ENCODE measurements around the gene PROX1.

DNA sequence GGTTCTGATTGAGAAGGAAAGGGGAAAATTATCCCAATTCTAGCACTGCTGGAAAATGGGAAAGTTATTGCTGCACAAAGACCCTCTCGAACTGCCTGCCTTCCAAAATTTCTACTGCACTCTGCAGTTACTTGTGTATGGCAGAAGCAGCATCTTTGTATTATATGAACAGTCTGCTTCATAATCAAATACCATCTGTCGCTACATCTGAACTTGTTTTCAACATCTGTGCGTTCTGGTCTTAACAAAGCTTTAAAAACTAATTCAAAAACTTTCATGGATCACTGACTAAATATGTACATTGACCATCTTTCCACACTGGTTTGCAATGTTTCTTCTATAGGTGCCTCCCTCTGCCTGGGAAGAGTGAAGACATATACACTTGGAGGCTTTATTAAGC is 79.2 kb downstream of the PROX1 start:
- TF ChIP-seq, protein P1, sequence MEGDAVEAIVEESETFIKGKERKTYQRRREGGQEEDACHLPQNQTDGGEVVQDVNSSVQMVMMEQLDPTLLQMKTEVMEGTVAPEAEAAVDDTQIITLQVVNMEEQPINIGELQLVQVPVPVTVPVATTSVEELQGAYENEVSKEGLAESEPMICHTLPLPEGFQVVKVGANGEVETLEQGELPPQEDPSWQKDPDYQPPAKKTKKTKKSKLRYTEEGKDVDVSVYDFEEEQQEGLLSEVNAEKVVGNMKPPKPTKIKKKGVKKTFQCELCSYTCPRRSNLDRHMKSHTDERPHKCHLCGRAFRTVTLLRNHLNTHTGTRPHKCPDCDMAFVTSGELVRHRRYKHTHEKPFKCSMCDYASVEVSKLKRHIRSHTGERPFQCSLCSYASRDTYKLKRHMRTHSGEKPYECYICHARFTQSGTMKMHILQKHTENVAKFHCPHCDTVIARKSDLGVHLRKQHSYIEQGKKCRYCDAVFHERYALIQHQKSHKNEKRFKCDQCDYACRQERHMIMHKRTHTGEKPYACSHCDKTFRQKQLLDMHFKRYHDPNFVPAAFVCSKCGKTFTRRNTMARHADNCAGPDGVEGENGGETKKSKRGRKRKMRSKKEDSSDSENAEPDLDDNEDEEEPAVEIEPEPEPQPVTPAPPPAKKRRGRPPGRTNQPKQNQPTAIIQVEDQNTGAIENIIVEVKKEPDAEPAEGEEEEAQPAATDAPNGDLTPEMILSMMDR (IDR thresholded peaks at IDR 0.05; ENCODE audit: insufficient read depth, low read depth, low read length) = no peak
- no peak for TF ChIP-seq EZH2 (IDR thresholded peaks at IDR 0.05; ENCODE audit: insufficient read depth, low read length)
